Measurements from ENCODE around the gene MYOG.

Gene MYOG

DNA sequence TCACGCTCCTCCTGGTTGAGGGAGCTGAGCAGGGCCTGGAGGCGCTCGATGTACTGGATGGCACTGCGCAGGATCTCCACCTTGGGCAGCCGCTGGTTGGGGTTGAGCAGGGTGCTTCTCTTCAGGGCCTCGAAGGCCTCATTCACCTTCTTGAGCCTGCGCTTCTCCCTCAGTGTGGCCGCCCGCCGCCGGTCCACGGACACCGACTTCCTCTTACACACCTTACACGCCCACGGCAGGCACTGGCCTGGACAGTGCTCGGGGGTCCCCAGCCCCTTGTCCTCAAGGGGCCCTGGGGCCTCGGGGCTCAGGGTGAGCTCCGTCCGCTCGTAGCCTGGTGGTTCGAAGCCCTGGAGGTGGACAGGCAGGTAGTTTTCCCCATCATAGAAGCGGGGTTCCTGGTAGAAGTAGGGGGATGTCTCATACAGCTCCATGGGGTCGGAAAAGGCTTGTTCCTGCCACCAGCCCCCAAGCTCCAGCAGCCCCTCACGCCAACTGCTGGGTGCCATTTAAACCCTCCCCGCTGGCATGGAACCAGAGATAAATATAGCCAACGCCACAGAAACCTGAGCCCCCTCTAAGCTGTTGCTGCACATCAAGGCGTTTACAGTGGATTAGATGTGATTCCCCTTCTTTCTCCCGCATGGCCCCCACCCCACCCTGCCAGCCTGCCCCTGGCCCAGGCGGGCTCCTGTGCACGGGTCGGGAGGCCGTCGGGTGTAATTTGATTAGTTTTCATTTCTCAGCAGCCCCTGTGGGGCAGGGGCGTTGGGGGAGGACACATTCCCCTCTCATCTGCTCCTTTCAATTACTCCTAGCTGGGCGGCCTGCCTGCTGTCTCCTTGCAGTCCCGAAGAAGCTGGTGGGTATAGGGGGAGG lies at the start of gene MYOG:
MYOG (minus strand) TSS at position 485 of the 879 bp plus-strand sequence; CDS start at position 434, 51 bp downstream.
- DNase-seq, result no peak

DNA sequence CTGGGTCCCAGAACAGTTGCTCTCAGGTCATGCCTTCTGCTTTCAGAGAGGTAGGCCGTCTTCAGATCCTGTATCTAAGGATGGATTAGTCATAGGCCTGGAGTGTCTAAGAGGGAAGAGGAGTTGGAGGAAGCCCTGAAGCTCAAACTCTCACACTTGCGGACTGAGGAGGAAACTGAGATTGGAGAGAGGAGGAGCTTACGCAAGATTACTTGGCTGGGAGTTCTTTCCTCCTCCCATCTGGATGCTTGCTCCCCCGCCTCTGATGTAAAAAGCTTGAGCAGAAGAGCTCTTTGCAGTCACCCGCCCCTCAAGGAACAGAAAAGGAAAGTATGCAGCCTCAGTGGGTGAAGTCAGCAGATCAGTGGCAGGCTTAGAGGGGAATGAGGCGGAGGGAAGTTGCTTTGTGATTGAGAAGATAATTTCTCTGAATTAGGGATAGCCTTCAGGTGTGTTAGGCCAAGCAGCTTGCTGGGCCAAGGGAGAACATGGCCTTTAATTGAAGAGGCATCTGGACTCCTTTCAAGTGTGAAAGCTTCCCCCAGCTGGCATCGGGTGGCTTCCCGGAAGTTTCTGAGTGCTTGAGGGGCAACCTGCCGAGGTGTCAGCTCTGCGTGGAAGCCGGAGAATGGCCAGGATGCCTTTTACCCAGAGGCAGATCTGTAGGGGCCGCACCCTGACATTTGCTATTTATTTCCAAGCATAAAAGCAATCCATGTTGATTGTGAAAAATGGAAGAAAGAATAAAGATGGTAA lies 48.3 kb upstream of the MYOG start:
- peak; percentile 71 for DNase-seq

DNA sequence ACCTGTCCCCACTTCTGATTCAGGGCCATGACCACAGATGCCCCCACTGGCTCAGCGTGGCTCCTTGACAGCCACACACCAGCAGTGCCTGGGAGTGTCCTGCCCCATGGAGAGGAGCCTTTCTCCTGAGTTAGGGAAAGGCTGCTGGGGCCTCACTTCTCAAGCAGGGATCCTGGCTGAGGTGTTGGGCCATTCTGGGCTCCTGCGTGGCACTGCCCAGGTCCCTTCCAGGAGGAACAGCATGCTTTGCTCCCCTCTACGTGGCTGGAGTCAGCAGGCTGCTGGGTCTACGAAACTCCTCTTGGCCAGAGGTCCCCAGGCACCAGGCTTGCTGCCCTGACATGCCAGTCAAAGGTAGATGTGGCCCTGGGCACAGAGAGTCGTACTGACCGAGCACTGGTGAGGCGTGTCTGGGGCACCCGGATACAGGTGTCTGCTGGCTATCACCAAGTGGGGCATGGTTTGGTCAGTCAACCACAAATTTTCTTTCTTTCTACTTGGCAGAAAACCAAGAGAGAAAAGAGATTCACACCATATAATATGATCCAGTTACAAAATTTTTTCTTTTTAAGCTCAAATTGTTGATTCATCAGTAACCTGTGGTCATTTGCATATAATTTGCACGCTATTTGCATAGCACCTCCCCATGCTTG lies 45.9 kb upstream of the MYOG start:
- DNase-seq, result no peak

DNA sequence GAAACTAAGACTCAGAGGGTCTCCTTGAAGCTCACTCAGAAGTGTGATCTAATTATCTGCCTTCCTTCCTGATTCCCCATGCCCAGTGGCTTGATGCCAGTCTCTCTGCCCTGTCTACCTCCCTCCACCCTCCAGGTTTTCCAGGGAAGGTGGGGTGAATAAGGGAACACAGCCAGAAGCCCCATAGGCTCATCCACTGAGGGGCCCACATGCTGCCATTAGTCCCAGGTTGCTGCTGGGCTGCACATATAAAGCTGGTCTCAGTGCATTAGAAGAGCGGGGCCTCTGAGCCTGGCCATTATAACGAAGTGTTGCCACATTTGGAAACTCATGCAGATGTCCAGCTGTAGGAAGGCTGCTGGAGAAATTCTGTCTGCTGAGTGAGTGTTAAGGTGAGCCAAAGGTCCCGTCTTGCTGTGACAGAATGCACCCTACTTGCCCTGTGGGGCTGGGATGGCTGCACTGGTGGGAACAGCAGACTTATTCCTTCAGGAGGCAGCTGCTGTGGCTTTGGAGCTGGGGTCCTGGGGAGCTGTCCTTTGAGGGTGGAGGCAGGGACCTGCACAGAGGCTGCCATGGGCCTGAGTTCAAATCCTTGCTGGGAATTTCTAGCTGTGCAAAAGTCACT lies 44.7 kb upstream of the MYOG start:
- no peak for DNase-seq

DNA sequence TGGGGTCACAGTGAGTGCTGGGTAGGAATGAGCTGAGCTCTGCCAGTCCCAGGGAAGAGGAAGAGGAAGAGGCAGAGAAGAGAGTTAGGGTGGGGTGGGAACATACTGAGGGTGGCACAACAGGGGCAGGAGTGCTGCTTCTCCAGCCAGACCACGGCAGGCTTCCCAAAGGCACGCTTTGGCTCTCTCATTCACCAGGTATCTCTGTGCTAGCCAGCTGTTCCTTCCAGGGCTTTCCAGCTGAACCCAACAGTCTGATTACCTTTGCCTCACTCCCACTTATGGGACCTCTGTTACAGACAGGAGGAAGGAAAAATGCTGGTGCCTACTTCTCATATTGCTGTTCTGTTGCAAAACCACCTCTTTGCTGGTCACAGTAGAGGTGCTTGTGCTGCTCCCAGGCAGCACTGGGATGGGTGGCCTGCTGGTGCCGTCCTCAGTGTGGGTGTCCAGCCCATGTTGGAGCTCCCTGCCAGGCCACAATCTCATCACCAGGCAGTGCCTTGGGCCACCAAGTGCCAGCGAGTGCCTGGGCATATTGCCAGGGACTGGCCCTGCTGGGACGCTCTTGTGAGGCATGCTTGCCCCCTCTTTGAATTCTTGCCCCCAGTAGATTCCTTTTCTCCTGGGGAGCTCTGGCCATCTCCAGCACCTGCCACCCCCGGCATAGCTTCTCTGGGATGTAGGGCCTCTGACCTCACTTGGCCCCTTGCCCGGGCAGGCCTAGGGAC lies 43.9 kb upstream of the MYOG start:
- no peak for DNase-seq

DNA sequence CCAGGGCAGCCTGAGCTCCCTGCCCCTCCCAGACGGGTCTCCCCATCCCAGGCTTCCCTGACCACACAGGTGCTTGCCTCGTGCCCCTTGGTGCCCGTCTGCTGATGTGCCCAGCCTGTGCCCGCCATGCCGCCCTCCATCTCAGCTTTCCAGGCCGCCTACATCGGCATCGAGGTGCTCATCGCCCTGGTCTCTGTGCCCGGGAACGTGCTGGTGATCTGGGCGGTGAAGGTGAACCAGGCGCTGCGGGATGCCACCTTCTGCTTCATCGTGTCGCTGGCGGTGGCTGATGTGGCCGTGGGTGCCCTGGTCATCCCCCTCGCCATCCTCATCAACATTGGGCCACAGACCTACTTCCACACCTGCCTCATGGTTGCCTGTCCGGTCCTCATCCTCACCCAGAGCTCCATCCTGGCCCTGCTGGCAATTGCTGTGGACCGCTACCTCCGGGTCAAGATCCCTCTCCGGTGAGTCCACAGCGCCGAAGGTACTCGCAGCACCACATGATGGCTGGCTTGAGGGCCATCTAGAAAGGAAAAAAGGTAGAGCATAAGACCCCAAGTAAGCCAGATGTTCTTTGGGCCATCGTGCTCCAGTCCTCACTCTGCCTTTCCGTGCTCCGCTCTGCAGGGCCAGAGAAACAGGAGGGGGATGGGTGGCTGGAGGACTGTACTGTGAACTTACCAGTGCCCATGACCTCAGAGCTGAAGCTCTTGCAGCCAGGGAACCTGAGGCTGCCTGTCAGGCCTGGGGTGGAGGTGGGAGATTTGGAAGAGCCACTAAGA lies 43.1 kb upstream of the MYOG start:
- no peak for DNase-seq

DNA sequence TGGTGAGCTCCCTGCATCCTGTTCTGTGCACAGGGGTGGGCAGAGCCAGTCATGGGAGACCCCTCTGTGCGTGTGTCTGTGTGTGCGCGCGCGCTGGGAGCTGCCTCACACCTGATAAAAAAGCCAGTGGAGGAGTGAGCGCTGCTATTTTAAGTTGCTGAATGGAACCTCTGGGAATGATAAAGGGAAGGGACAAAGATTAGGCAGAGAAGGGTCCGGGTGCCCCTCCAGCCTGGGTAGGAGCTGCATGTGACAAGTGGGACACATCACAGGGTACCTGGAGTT lies 42.6 kb upstream of the MYOG start:
- DNase-seq, result no peak

DNA sequence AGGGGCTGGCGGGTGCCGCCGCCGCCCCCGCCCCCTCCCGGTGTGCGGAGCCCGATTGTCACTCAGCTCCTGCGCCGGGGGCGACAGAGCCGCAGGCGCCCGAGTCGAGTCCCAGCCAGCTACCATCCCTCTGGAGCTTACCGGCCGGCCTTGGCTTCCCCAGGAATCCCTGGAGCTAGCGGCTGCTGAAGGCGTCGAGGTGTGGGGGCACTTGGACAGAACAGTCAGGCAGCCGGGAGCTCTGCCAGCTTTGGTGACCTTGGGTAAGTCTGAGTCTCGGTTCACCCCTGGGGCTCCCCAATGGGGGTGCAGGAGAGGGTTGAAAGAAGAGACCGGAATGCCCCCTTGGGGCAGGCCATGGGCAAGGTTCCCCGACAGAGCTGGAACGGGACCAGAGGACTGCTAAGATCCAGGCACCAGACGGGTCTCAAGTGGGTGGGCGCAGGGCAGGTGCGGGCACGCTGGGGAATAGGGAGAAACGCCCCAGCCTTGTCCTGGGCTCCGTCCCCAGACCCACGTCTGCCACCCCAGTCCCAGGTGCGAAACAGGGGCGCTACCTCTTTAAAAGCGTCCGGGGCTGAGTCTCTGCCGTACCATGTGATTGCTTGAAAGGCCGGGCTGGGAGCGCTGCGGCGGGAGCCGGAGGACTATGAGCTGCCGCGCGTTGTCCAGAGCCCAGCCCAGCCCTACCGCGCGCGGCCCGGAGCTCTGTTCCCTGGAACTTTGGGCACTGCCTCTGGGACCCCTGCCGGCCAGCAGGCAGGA lies 42.0 kb upstream of the MYOG start, which contains the start of gene ADORA1:
ADORA1 (plus strand) TSS at position 61 of the 765 bp plus-strand sequence. CDS start 1,116 bp downstream, outside the sequence.
- peak; percentile 50 for DNase-seq

DNA sequence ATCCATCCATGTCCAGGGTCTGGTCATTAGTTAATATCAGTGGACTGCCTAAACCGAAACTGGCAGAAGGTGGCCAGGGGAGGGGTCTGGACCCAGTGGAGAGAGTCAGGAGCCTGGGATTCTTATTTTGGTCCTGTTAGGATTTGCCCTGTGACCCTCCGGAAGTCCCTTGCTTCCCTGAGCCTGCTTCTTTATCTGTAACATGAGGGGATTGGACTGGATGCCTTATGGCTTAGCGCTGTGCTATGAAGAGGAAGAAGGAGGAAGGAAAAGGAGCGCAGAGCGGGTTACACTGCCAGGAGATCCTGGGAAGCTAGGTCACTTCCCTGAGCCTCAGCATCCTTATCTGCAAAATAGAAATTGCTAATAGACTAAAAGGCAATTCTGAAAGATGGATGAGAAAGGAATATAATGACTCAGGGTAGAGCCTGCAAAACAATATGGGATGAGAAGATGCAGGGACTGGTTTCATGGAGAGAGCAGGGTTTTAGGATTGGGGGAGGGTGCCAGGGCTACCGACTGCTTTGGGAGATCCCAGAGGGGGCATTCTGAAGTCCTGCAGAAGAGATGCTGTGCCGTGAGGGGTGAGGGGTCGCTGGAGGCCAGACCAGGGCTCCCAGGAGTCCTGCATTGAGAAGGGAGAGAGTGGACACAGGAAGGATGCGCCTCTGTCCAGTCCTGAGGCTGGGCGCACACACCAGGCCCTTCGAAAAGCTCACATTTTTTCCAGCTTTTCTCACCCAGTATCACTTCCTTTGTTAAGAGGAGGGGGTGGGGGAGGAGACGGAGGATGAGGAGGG lies 41.3 kb upstream of the MYOG start:
- DNase-seq, result peak; percentile 33

DNA sequence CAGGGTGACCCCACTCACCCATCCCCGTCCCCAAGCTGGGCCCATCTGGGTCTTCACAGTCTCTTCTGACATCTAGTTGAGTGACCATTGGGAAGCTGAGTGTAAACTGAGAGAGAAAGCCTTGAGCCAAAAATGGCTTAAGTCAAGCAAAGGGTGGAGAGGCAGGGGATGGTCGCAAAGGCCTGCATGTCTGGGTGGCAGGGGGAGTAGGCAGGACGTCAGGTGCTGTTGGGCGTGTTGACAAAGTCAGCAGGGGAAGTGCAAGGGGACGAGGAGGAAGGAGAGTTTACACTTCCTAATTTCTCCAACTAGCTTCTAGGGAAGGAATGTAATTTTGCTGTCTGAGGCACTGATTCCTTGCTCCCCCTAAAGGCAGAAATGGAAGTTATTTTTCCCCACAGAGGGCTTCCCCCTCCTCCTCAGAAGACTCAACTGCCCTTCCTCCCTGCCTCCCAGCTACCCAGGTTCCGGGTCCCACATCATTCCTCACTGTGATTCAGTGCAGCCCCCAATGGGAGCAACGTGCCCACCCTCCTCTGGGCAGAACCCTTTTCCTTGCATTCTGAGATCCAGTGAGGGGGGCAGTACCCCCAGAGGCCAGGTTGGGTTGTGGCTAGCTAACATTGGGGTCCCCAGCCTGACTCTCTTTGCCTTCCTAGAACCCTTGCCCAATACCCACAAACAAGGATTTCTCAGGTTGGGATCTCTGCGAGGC lies 40.5 kb upstream of the MYOG start:
- DNase-seq, result peak; percentile 50

DNA sequence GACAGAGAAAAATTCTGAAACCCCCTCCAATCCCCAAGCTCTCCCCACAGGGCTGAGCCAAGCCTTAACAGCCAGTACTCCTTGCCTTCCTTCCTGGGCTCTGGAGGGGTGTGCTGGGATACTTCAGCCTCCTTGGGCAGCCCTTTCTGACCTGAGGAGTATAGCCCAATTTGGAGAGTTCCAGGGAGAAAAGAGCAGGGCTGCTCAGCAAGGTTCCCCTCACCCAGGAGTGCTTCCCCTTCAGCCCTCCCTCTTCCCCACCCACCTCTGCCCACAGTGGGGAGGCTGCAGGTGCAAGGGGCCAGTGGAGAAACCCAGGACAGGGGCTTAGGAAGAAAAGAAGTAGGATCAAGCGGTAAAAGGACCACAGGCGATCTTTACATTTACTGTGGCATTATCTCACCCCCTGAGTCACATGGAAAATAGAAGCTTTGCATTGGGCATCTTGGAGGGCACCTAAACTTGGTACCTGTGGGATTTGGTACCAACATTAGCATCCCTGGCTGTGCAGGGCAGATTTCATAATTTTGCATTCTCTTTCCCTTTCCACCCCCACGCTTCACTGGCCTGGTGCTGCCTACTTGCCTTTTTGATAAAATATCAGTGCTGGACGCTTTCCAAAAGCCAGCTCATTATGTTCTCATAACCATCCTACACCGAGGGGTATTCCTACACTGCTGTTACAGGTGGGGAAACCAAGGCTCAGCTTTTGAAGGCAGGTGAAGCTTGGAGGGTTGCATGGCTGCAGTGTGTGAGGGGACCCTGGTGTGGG lies 38.9 kb upstream of the MYOG start:
- DNase-seq, result no peak

DNA sequence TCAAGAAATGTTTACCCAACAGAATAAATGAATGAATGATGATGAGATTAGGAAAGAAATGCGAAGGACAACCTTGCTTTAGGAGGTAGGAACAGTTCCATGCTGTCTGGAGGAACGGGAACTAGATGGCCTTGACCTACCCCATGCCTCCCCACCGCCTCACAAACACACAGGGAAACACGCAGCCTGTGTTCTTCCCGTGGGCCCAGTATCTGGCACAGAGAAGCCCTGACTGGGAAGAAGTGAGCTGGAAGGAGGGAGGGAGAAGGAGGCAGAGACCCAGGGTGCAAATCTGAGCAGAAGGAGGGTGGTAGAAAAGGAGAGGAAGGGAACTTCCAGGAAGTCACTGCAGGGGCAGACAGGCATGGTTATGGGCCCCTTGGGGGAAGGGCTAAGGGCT lies 38.2 kb upstream of the MYOG start:
- DNase-seq, result no peak

DNA sequence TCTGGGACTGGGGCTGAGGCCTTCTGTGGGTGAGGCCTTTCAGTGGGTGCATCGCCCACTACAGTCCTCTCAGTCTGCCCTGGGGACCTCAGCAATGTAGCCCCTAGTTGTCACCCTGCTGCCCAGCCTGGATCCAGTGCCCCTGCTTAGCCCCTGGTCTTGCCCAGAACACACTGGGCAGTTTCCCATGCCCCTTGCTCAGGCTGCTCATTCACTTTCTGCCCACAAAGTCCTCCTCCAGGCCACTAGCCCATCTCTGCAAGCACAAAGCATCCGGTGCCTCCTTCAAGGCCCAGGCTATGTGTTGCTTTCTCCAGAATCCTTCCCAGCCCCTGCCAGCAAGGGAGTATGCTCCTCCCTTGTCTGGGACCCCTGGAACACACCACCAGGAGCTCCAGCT lies 36.3 kb upstream of the MYOG start:
- no peak for DNase-seq

DNA sequence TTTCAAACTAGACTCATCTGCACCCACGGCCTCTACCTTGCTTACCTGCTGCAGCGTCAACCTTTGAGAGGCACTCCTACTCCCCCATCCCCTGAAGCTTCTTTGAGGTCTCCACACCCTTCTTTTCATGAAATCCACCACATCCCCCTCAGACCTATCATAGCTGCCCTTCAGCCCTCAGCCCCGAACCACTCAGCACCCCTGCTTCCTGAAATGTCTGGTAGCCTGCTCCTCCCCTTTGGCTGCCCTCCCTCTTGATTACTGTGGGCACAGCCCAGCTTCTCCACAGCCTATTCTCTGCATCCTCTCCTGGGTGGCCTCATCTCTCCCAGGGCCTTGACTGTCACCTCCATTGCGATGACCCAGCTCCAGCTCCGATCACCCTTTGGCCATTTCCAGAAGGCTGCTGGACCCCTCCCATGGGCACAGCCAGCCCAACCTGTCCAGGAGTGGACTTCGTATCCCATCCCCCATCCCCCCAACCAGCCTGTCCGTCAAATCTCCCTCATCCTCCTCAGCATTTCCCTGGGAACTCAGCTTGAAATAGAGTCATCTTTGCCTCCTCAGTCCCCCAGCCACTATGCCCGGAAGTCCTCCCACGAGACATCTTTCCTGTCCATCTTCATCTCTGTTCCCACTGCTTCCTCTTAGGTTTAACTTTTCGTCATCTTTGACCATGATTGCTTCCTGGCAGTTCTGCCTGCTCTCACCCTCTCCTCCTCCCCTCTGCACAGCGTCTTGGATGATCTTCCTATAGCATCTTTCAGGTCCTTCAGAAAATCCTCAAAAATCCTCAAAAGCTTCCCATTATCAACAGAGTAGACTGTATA lies 35.6 kb upstream of the MYOG start:
- DNase-seq, result no peak

DNA sequence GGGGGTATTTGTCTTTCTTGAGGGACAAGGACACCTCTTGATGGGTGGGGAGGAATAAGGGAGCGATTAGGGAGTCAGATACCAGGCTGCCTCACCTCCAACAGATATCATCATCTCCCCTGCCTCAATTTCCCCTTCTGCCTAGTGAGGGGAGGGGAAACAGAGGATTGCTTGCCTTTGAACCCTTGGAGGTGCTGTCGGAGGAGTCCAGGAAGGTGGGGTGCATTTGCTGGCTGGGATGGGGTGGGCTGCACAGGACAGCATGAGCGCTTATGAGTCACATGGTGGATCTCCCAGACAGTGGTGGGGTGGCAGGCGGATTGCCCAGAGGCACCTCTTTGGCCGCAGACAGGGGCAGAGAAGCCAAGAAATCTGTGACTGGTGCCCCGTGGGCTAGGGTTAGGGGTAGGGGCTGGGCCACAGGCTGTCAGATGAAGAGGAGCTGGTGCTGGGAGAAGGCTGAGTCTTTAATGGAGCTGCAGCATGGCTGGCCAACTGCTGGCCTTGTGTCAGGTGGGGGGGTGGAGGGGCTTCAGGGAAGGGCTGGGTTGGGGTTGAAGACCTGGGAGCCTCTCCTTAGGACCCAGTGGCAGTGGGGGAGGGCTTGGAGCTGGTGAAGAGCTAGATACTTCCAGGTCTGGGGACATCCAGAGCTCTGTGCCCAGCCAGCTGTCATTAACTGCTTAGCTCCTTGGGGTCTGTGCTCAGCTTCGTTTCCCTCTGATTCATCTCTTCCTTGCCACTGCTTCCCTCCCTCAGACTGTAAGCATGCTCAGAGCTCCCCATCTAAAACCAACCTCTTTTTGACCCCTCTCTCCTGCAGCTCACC lies 34.7 kb upstream of the MYOG start:
- DNase-seq, result no peak

Measured in fibroblast of upper back skin (primary cell).